NCI-H2081 (cell line): ENCODE data around the gene IFITM10.

Source experiments
- DNase-seq, 2 experiments: peaks; one replicate each; lab custom pipeline; 2025; lab: John Stamatoyannopoulos, UW

The IFITM10 gene

DNA sequence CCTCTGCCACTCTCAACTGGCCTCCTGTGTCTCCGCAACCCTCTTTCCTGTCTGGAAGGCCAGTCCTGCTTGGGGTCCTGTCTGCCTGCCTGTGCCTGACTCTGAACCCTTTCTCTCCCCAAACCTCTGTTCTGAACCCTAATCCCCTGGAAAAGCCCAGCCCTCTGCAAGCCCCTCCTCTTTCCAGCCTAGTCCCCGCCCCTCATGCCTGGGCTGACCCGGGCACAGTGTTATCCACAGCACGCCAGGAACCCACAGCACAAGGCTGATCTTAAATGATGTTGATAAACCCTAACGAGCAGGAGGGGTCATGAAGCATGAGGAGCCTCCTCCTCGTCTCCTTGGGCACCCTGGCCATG lies at the start of gene IFITM10:
Gene IFITM10, minus strand, starts transcription at position 115 of the 359 bp plus-strand sequence. CDS start 153 bp downstream, outside the sequence.
- DNase-seq = no peak

GRCh38 chr11:1797391-1798125 lies 47.2 kb upstream of the IFITM10 start:
- DNase-seq = no peak

- DNase-seq = no peak
These were observed 46.1 kb upstream of the IFITM10 start for GRCh38 chr11:1796413-1797011.

DNA sequence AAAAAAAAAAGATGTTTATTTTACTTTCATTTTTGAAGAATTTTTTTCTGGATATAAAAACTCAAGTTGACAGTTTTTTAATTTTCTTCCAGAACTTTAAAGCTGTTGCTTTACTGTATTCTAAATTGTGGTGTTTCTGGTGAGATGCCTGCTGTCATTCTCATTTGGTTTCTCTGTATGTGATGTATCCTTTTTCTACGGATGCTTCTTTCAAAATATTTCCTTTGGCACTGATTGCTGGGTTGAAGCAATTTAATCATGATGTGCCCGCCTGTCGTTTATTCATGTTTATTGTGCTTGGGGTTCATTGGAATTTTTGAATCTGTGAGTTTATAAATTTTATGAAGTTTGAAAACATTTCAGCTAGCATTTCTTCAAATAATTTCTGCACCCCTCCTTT lies 42.7 kb upstream of the IFITM10 start:
- no peak for DNase-seq

- no peak for DNase-seq
These were observed 42.1 kb upstream of the IFITM10 start for GRCh38 chr11:1792461-1792860.

DNA sequence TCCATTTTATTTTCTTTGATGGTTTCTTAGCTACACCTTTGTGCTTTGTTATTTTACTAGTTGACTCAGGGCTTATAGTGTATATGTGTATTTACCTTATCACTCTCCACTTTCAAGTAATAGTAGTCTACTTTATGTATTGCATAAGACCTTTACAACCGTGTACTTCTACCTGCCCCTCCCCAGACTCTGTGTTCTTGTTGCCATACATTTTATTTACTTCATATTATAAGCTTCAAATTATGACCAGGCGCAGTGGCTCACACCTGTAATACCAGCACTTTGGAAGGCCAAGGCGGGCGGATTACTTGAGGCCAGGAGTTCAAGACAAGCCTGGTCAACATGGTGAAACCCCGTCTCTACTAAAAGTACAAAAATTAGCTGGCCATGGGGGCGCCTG lies 41.5 kb upstream of the IFITM10 start:
- no peak for DNase-seq

DNA sequence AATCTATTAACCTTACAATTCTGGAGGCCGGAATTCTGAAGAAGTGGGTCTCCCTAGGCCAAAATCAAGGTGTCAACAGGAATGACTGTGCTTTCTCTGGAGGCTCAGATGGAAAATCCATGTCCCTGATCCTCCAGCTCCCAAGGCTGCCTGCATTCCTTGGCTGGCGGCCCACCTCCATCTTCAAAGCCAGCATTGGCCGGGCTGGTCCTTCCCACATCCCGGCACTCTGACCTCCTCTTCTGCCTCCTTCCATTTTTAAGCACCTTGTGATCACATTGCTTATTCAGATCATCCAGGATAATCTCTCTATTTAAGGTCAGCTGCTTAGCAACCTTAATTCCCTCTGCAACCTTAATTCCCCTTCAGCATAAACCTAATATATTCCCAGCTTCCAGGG lies 36.1 kb upstream of the IFITM10 start:
- DNase-seq = no peak

DNA sequence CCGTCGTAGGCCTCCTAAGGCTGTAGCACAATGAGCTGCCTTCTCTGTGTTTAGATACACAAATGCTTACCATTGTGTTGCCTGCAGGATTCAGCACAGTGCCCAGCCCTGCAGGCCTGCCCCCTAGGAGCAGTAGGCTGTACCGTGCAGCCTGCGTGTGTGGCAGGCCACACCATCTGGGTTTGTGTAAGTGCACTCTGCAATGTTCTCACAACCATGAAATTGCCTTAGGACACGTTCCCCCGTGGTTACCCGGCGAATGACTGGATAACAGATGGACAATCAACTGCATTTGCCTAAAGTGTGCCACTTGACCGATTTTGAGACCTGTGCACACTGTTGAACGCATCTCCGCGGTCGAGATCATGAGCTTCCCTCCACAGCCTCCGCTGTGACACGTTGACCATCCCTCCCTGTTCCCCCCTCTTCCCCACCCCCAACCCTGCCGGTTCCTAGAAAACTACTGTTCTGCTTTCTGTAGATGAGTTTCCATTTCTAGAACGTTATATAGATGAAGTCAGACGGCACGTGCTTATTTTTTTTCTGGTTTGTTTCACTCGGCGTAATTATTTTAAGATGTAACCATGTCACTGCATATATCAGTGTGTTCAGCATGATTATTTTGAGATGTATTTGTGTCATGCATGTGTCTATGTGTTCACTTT lies 35.5 kb upstream of the IFITM10 start:
- no peak for DNase-seq

DNA sequence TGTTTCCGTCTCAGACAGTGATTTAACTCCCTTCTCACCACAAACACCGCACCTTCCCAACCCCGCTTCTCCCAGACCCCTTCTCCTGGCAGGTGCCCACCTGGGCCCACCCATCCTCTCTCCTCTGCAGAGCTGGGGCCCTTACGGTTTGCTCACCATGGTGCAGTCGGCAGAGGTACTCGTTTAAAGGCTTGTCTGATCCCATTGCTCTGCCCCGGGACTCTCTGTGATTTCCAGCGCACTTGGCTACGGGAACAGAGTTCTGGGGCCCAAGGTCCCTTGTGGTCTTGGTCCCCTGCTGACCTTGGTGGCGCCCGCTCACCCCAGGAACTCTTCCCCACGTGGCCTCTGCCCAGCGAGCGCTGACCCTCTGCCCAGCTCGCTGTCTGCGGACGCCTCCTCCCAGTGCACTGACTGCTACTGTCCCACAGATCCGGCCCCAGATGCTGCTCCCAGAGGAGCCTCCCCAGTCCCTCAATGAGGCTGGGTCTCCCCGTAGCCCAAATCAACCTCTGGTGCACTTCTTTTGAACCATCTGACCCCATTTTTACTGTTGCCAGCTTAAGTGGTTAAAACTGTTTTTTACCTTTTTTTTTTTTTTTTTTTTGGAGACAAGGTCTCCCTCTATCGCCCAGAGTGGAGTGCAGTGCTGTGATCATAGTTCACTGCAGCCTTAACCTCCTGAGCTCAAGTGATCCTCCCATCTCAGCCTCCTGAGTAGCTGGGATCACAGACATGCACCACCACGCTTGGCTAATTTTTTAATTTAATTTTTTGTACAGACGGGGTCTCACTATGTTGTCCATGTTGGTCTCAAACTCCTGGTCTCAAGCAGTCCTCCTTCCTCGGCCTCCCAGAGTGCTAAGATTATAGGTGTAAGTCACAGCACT lies 34.6 kb upstream of the IFITM10 start:
- no peak for DNase-seq

GRCh38 chr11:1783725-1784529 lies 33.5 kb upstream of the IFITM10 start:
- no peak for DNase-seq

- no peak for DNase-seq
These were observed 32.7 kb upstream of the IFITM10 start for GRCh38 chr11:1782831-1783724.

- no peak for DNase-seq
These were observed 31.7 kb upstream of the IFITM10 start for GRCh38 chr11:1782031-1782590.

DNA sequence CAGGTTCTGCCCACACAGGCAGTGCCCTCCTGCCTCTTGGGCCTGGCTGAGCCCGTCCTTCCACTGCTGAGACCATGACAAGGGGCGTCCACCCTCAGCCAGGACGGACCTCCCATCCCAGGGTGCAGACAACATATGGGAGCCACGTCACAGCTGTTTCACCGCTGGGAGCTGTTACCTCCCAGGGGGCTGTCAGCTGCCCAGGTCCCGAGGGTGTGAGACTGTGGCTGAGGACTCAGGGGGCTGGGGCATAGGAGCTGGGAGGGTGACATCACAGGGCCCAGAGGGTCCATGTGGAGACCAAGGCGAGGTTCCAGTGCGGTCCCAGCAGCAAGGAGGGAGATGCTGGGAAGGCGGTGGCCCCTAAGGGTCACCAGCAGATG lies 31.2 kb upstream of the IFITM10 start:
- DNase-seq = no peak

GRCh38 chr11:1780700-1781592 lies 30.6 kb upstream of the IFITM10 start:
- no peak for DNase-seq

GRCh38 chr11:1779806-1780699 lies 29.7 kb upstream of the IFITM10 start:
- no peak for DNase-seq

- no peak for DNase-seq
These were observed 28.8 kb upstream of the IFITM10 start for GRCh38 chr11:1779034-1779805.
